ENCODE results near the gene PNLIPRP2. TPM values are rescaled to one million over a fixed set of nuclear protein-coding genes. Genes with fewer than 3 reads are reported as not detected.

The PNLIPRP2 gene
- total RNA-seq, 1 experiment from 2014 or later: not detected

DNA sequence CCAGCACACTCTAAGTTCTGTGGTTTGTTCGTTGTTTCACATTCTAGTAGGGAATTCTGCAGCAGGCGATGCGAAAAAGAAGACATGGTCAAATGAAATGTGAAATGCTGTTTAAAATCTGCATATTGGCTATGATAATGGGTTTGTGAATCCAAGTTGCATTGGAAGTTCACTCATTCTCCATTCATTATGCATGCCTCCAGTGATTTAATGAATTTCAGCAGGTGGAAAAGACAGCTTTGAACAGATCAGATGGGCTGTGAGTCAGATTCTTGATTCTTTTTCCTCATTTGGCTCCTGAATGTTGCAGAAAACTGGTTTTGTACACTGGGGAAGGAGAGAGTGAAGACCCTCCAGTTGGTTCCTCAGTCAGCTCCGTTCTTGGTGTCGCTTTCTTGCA is 52.1 kb downstream of the PNLIPRP2 start:
- H3K27ac ChIP-seq (ENCODE audit: low read length): no peak overlapping the region
- H3K4me3 ChIP-seq (ENCODE audit: low read length): no peak overlapping the region
- no peaks in the 10 kb centered on the region for H3K79me2 ChIP-seq (ENCODE audit: low read length)
- H4K20me1 ChIP-seq (ENCODE audit: insufficient read depth, low read depth, low read length): no peaks in the 10 kb centered on the region
- no peaks in the 10 kb centered on the region for H3K9me3 ChIP-seq (ENCODE audit: low read length)
- no peaks in the 10 kb centered on the region for H3K9me2 ChIP-seq (replicated peaks; ENCODE audit: insufficient read depth, low read length)
- H3K9ac ChIP-seq (ENCODE audit: low read length): no peak overlapping the region
- no peaks in the 10 kb centered on the region for H3K4me1 ChIP-seq (ENCODE audit: low read length)
- H3K36me3 ChIP-seq (ENCODE audit: insufficient read depth, low read length): no peaks in the 10 kb centered on the region
- H3K4me2 ChIP-seq (ENCODE audit: low read depth, low read length, poor library complexity, severe bottlenecking): no peak overlapping the region
- no peaks in the 10 kb centered on the region for H3K27me3 ChIP-seq (ENCODE audit: low read length)
- DNase-seq: no peak
- H2AFZ ChIP-seq (ENCODE audit: low read length): no peak overlapping the region

DNA sequence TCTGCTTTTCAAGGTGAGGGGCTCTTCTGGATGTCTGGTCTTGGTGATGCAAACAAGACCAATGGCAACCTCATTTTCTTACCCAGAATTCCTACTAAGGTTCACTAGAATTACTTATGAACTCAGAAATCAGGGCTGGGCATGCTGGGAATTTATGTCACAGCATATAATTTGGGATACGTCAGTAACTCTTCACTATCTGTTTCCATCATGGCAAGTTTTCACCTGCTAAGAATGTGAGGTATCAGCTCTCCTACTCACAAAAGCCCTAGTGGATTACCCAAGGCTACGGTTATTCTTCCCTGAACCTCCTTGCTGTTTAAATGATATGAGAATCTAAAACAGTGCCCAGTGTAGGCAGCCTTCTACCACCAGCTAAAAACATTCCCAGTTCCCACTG is 53.1 kb downstream of the PNLIPRP2 start:
- H4K20me1 ChIP-seq (ENCODE audit: insufficient read depth, low read depth, low read length): no peaks in the 10 kb centered on the region
- no peaks in the 10 kb centered on the region for H3K79me2 ChIP-seq (ENCODE audit: low read length)
- H3K9me2 ChIP-seq (replicated peaks; ENCODE audit: insufficient read depth, low read length): no peaks in the 10 kb centered on the region
- no peaks in the 10 kb centered on the region for H3K36me3 ChIP-seq (ENCODE audit: insufficient read depth, low read length)
- no peaks in the 10 kb centered on the region for H3K9me3 ChIP-seq (ENCODE audit: low read length)
- no peak for DNase-seq
- no peak overlapping the region for H2AFZ ChIP-seq (ENCODE audit: low read length)
- H3K4me1 ChIP-seq (ENCODE audit: low read length): no peaks in the 10 kb centered on the region
- no peak overlapping the region for H3K27ac ChIP-seq (ENCODE audit: low read length)
- H3K4me3 ChIP-seq (ENCODE audit: low read length): no peak overlapping the region
- no peaks in the 10 kb centered on the region for H3K27me3 ChIP-seq (ENCODE audit: low read length)
- H3K4me2 ChIP-seq (ENCODE audit: low read depth, low read length, poor library complexity, severe bottlenecking): no peak overlapping the region
- H3K9ac ChIP-seq (ENCODE audit: low read length): no peak overlapping the region

DNA sequence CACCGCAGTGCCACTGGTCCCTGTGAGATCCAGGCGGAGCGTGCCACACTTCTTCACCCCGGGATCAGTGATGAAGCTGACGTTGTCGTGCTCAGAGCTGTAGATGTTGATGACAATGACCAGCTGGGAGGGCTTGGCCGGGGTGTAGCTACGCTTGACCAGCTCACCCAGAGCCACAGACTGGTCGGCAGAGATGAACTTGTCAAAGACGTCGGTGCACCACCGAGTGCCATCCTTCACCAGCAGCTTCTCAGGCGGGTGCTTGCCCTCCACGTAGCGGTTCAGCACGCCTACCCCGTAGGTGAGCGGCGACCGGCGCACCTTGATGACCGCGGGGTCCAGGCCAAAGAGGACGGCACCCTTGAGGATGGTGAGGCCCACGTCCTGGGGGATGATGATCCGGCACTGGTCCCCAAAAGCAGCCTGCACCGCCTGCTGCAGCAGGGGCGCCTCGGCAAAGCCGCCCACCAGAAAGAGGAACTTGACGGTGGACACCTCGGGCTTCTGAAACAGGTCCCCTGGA is 54.2 kb downstream of the PNLIPRP2 start:
- H3K9ac ChIP-seq (ENCODE audit: low read length): no peak overlapping the region
- H3K9me3 ChIP-seq (ENCODE audit: low read length): no peaks in the 10 kb centered on the region
- H3K79me2 ChIP-seq (ENCODE audit: low read length): no peaks in the 10 kb centered on the region
- H3K36me3 ChIP-seq (ENCODE audit: insufficient read depth, low read length): no peaks in the 10 kb centered on the region
- no peaks in the 10 kb centered on the region for H4K20me1 ChIP-seq (ENCODE audit: insufficient read depth, low read depth, low read length)
- H3K9me2 ChIP-seq (replicated peaks; ENCODE audit: insufficient read depth, low read length): no peaks in the 10 kb centered on the region
- no peak for DNase-seq
- H3K4me3 ChIP-seq (ENCODE audit: low read length): no peak overlapping the region
- no peaks in the 10 kb centered on the region for H3K4me1 ChIP-seq (ENCODE audit: low read length)
- no peak overlapping the region for H2AFZ ChIP-seq (ENCODE audit: low read length)
- H3K4me2 ChIP-seq (ENCODE audit: low read depth, low read length, poor library complexity, severe bottlenecking): no peak overlapping the region
- no peak overlapping the region for H3K27ac ChIP-seq (ENCODE audit: low read length)
- H3K27me3 ChIP-seq (ENCODE audit: low read length): no peaks in the 10 kb centered on the region

DNA sequence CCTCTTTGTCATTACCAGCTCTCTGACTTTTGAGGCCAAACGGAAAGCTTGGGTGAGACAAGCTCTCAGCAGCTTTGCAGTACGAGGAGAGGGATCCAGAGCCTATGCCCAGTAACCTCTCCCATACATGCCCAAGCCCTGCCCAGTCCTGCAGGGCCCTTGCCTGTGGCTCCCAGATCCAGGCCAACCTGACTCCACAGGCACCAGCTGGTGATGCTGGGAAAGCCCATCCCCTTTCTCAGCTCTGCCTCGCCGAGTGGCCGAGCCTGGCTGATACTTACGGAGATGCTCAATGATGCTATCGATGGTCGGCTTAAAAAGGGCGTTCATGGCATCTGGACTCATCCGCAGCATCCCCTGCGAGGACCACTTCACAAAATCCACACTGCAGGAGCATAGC is 55.4 kb downstream of the PNLIPRP2 start:
- H3K27ac ChIP-seq (ENCODE audit: low read length): no peak overlapping the region
- no peaks in the 10 kb centered on the region for H3K9me3 ChIP-seq (ENCODE audit: low read length)
- no peaks in the 10 kb centered on the region for H3K79me2 ChIP-seq (ENCODE audit: low read length)
- H3K4me1 ChIP-seq (ENCODE audit: low read length): no peaks in the 10 kb centered on the region
- H3K9ac ChIP-seq (ENCODE audit: low read length): no peak overlapping the region
- H3K4me2 ChIP-seq (ENCODE audit: low read depth, low read length, poor library complexity, severe bottlenecking): no peak overlapping the region
- no peaks in the 10 kb centered on the region for H3K36me3 ChIP-seq (ENCODE audit: insufficient read depth, low read length)
- DNase-seq: no peak
- H3K4me3 ChIP-seq (ENCODE audit: low read length): no peak overlapping the region
- H3K9me2 ChIP-seq (replicated peaks; ENCODE audit: insufficient read depth, low read length): no peaks in the 10 kb centered on the region
- H2AFZ ChIP-seq (ENCODE audit: low read length): no peak overlapping the region
- H3K27me3 ChIP-seq (ENCODE audit: low read length): no peaks in the 10 kb centered on the region
- no peaks in the 10 kb centered on the region for H4K20me1 ChIP-seq (ENCODE audit: insufficient read depth, low read depth, low read length)

DNA sequence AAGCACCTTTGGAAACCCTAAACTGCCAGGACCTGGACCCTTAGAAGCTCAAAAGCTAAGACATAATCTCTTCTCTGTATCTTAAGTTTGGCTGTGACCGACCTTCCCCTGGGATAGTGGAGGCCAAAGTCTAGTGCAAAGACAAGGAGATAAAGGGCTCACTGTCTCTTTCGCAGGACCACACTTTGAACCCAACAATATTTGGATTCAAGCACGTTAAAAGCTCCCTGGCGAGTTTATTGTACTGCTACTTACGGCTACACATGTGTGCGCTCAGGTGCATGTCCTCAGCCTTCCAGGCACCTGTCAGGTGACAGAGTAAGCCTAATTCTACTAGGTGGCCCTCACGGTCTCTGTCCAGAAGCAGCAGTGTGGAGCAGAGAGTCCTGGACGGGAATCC is 55.9 kb downstream of the PNLIPRP2 start:
- no peak overlapping the region for H3K9ac ChIP-seq (ENCODE audit: low read length)
- no peaks in the 10 kb centered on the region for H4K20me1 ChIP-seq (ENCODE audit: insufficient read depth, low read depth, low read length)
- no peaks in the 10 kb centered on the region for H3K9me3 ChIP-seq (ENCODE audit: low read length)
- H2AFZ ChIP-seq (ENCODE audit: low read length): no peak overlapping the region
- no peaks in the 10 kb centered on the region for H3K36me3 ChIP-seq (ENCODE audit: insufficient read depth, low read length)
- no peaks in the 10 kb centered on the region for H3K79me2 ChIP-seq (ENCODE audit: low read length)
- no peak overlapping the region for H3K27ac ChIP-seq (ENCODE audit: low read length)
- DNase-seq: no peak
- no peaks in the 10 kb centered on the region for H3K27me3 ChIP-seq (ENCODE audit: low read length)
- no peaks in the 10 kb centered on the region for H3K9me2 ChIP-seq (replicated peaks; ENCODE audit: insufficient read depth, low read length)
- H3K4me2 ChIP-seq (ENCODE audit: low read depth, low read length, poor library complexity, severe bottlenecking): no peak overlapping the region
- H3K4me1 ChIP-seq (ENCODE audit: low read length): no peaks in the 10 kb centered on the region
- H3K4me3 ChIP-seq (ENCODE audit: low read length): no peak overlapping the region

DNA sequence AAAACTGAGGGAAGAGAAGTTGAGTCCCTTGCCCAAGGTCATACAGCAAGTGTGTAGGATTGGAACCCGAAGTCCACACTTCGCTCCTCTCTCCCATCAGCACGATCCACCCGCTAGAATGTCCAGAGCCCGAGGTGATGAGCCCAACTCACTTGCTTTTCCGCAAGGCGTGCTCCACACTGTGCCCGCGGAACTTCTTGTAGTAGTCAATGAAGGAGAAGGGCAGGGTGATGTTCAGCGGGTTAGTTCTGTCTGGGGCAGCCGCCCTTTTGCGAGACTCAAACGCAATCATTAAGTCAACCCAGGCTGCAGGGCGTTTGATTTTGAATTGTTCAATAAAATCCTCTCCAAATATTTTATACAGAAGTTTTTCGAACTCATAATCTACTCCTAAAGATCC is 58.6 kb downstream of the PNLIPRP2 start:
- Histone ChIP-seq H3K4me2 (ENCODE audit: low read depth, low read length, poor library complexity, severe bottlenecking) (no peak overlapping the region), H3K9me2 (replicated peaks; ENCODE audit: insufficient read depth, low read length) (no peaks in the 10 kb centered on the region), H3K4me3 (ENCODE audit: low read length) (no peak overlapping the region), H3K27ac (ENCODE audit: low read length) (no peak overlapping the region), H3K36me3 (ENCODE audit: insufficient read depth, low read length) (no peaks in the 10 kb centered on the region), H3K4me1 (ENCODE audit: low read length) (no peaks in the 10 kb centered on the region), H2AFZ (ENCODE audit: low read length) (no peak overlapping the region), H3K79me2 (ENCODE audit: low read length) (no peaks in the 10 kb centered on the region), H3K9ac (ENCODE audit: low read length) (no peak overlapping the region), H3K9me3 (ENCODE audit: low read length) (no peaks in the 10 kb centered on the region), H4K20me1 (ENCODE audit: insufficient read depth, low read depth, low read length) (no peaks in the 10 kb centered on the region), H3K27me3 (ENCODE audit: low read length) (no peaks in the 10 kb centered on the region)
- DNase-seq: no peak

DNA sequence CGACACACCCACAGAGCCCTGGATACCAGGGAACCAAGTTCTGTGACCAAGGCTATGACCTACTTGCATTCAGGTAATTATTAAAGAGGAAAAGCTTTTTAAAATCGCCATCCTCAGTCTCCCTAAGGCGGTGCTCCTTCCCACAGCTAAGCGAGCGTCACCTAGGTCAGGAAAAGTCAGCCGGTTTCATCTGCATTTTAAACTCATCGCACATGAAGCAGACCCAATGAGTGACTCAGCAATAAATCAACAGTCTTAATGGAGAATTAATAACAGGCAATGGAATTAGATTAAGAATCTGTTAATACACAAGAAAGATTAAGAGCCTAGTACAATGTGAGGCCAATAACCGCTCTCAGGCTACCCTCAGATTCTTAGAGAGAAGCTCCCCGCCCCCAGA is 62.4 kb downstream of the PNLIPRP2 start:
- H3K4me3 ChIP-seq (ENCODE audit: low read length): no peak overlapping the region
- no peaks in the 10 kb centered on the region for H3K79me2 ChIP-seq (ENCODE audit: low read length)
- H3K36me3 ChIP-seq (ENCODE audit: insufficient read depth, low read length): no peaks in the 10 kb centered on the region

DNA sequence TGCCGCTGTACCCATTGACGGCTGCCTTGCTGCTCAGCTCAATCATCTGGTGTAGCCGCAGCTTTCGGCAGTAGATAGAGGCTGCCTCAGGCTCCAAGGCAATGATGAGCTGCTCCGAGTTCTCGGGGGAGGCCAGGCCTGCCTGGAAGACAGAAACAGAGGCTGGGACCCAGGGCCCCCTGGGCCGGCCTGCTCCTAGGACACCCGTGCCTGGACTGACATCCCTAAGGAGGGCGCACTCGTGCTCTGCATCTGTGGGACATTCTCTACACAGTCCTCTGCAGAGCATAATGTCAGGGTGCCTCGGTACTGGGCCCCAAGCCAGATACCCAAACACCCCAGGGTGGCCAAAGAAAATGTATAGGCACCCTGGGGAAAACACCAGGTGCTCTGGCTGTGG is 63.1 kb downstream of the PNLIPRP2 start:
- Histone ChIP-seq H3K27me3 (ENCODE audit: low read length) (no peaks in the 10 kb centered on the region), H3K36me3 (ENCODE audit: insufficient read depth, low read length) (no peaks in the 10 kb centered on the region), H3K9me2 (replicated peaks; ENCODE audit: insufficient read depth, low read length) (no peaks in the 10 kb centered on the region), H3K9me3 (ENCODE audit: low read length) (no peaks in the 10 kb centered on the region), H3K4me3 (ENCODE audit: low read length) (no peak overlapping the region), H3K79me2 (ENCODE audit: low read length) (no peaks in the 10 kb centered on the region), H3K27ac (ENCODE audit: low read length) (no peak overlapping the region), H3K4me2 (ENCODE audit: low read depth, low read length, poor library complexity, severe bottlenecking) (no peak overlapping the region), H4K20me1 (ENCODE audit: insufficient read depth, low read depth, low read length) (no peaks in the 10 kb centered on the region), H2AFZ (ENCODE audit: low read length) (no peak overlapping the region), H3K4me1 (ENCODE audit: low read length) (no peaks in the 10 kb centered on the region), H3K9ac (ENCODE audit: low read length) (no peak overlapping the region)
- DNase-seq: no peak

More for the DNA sequence above, 62.4 kb downstream of the PNLIPRP2 start:
- Histone ChIP-seq H4K20me1 (ENCODE audit: insufficient read depth, low read depth, low read length) (no peaks in the 10 kb centered on the region), H2AFZ (ENCODE audit: low read length) (no peak overlapping the region), H3K9ac (ENCODE audit: low read length) (no peak overlapping the region), H3K9me3 (ENCODE audit: low read length) (no peaks in the 10 kb centered on the region), H3K9me2 (replicated peaks; ENCODE audit: insufficient read depth, low read length) (no peaks in the 10 kb centered on the region), H3K4me2 (ENCODE audit: low read depth, low read length, poor library complexity, severe bottlenecking) (no peak overlapping the region), H3K4me1 (ENCODE audit: low read length) (no peaks in the 10 kb centered on the region), H3K27ac (ENCODE audit: low read length) (no peak overlapping the region), H3K27me3 (ENCODE audit: low read length) (no peaks in the 10 kb centered on the region)
- no peak for DNase-seq

DNA sequence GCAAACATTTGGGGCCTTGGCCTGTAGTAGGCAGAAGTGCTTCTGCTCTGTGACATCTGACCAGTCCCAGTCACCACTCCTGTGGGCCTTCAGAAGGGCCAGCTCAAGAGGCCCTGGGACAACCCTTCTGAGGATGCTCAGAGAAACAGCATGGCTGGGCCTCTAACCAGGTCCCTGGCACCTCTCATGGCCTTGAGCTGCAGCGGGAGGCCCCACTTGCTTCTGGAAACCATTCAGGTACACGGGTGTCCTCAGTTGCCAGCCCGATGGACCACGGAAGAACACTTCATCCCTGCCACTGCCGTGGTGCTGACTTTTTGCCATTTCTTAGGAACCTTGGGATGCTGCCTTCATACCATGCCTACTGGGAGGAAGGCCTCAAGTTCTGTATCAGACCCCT is 64.0 kb downstream of the PNLIPRP2 start:
- Histone ChIP-seq H3K9ac (ENCODE audit: low read length) (no peak overlapping the region), H3K36me3 (ENCODE audit: insufficient read depth, low read length) (no peaks in the 10 kb centered on the region), H3K4me3 (ENCODE audit: low read length) (no peak overlapping the region), H3K27me3 (ENCODE audit: low read length) (no peaks in the 10 kb centered on the region), H3K27ac (ENCODE audit: low read length) (no peak overlapping the region), H3K9me3 (ENCODE audit: low read length) (no peaks in the 10 kb centered on the region), H3K9me2 (replicated peaks; ENCODE audit: insufficient read depth, low read length) (no peaks in the 10 kb centered on the region), H3K79me2 (ENCODE audit: low read length) (no peaks in the 10 kb centered on the region), H4K20me1 (ENCODE audit: insufficient read depth, low read depth, low read length) (no peaks in the 10 kb centered on the region), H2AFZ (ENCODE audit: low read length) (no peak overlapping the region), H3K4me1 (ENCODE audit: low read length) (no peaks in the 10 kb centered on the region), H3K4me2 (ENCODE audit: low read depth, low read length, poor library complexity, severe bottlenecking) (no peak overlapping the region)
- no peak for DNase-seq
